HepG2 (cell line): ENCODE results near the gene CCDC97. TPM values are rescaled to one million over a fixed set of nuclear protein-coding genes. Genes with fewer than 3 reads are reported as not detected.

ENCODE experiments used
- AKAP8 ChIP-seq: sonication (generic); formaldehyde crosslinking; IDR thresholded peaks from 2 replicates; pipeline ENCODE4 v1.5.1; 2020; ENCODE audit warnings: mild to moderate bottlenecking, missing genetic modification reagents
- EP300 ChIP-seq, 3 experiments: sonication (generic) in 1 of 3; formaldehyde crosslinking in 1 of 3; IDR thresholded peaks; 2 replicates each; pipeline versions ENCODE4 v1.5.1 to v1.6.1; 2011 to 2020; ENCODE audit warnings: low read depth in 2 of 3, low read length in 2 of 3, borderline replicate concordance in 1 of 3, improper control_type of control experiment in 1 of 3, mild to moderate bottlenecking in 1 of 3, missing genetic modification reagents in 1 of 3, moderate library complexity in 1 of 3
- FOXC1 ChIP-seq: sonication (generic); formaldehyde crosslinking; IDR thresholded peaks from 2 replicates; pipeline ENCODE4 v1.8.0; 2022; ENCODE audit warnings: mild to moderate bottlenecking, missing genetic modification reagents, borderline replicate concordance
- HDAC2 ChIP-seq: sonication (generic); formaldehyde crosslinking; IDR thresholded peaks from 2 replicates; pipeline ENCODE4 v1.4.0; 2020; ENCODE audit warnings: missing genetic modification reagents
- LCORL ChIP-seq, 2 experiments: fragments of 450-650 bp in 1 of 2; sonication (generic) in 1 of 2; formaldehyde crosslinking in 1 of 2; IDR thresholded peaks; 2 replicates each; pipeline versions ENCODE4 v1.5.0 to v1.6.1; 2017 to 2020; ENCODE audit warnings: antibody characterized with exemption in 1 of 2, missing genetic modification reagents in 1 of 2
- MAZ ChIP-seq, 2 experiments: sonication (generic) in 1 of 2; formaldehyde crosslinking in 1 of 2; IDR thresholded peaks; 2 replicates each; pipeline versions ENCODE4 v1.5.0 to v1.6.1; 2012 to 2020; ENCODE audit warnings: low read depth in 2 of 2, mild to moderate bottlenecking in 2 of 2, borderline replicate concordance in 1 of 2, improper control_type of control experiment in 1 of 2, low read length in 1 of 2, missing genetic modification reagents in 1 of 2, moderate library complexity in 1 of 2
- MED1 ChIP-seq: sonication (generic); formaldehyde crosslinking; IDR thresholded peaks from 2 replicates; pipeline ENCODE4 v1.4.0; 2020; ENCODE audit warnings: missing genetic modification reagents
- MEIS2 ChIP-seq: sonication (generic); formaldehyde crosslinking; IDR thresholded peaks from 2 replicates; pipeline ENCODE4 v1.9.0; 2021; ENCODE audit warnings: mild to moderate bottlenecking, missing genetic modification reagents
- NR2F1 ChIP-seq, 2 experiments: fragments of 450-650 bp in 1 of 2; formaldehyde crosslinking in 1 of 2; IDR thresholded peaks; 2 replicates each; pipeline versions ENCODE4 v1.5.0 to v1.6.1; 2016 to 2020; ENCODE audit warnings: mild to moderate bottlenecking in 1 of 2, missing compliant biosample characterization in 1 of 2, missing genetic modification reagents in 1 of 2, moderate library complexity in 1 of 2
- RXRA ChIP-seq: sonication (generic); formaldehyde crosslinking; IDR thresholded peaks from 2 replicates; pipeline ENCODE4 v1.5.1; 2020; ENCODE audit warnings: missing genetic modification reagents
- TAF1 ChIP-seq: sonication (generic); formaldehyde crosslinking; IDR thresholded peaks from 2 replicates; pipeline ENCODE4 v1.4.0; 2020; ENCODE audit warnings: missing genetic modification reagents
- ZBTB20 ChIP-seq: sonication (generic); formaldehyde crosslinking; IDR thresholded peaks from 2 replicates; pipeline ENCODE4 v1.8.1; 2023; ENCODE audit warnings: missing genetic modification reagents, low read depth, mild to moderate bottlenecking, borderline replicate concordance
- ZBTB21 ChIP-seq: sonication (generic); formaldehyde crosslinking; IDR thresholded peaks from 2 replicates; pipeline ENCODE4 v1.4.0; 2020; ENCODE audit warnings: missing genetic modification reagents
- ZNF460 ChIP-seq: sonication (generic); formaldehyde crosslinking; IDR thresholded peaks from 2 replicates; pipeline ENCODE4 v1.5.1; 2020; ENCODE audit warnings: missing genetic modification reagents, mild to moderate bottlenecking, borderline replicate concordance
- ZNF549 ChIP-seq: sonication (generic); formaldehyde crosslinking; IDR thresholded peaks from 2 replicates; pipeline ENCODE4 v1.5.0; 2020; ENCODE audit warnings: missing genetic modification reagents
- ZNF776 ChIP-seq: sonication (generic); formaldehyde crosslinking; IDR thresholded peaks from 2 replicates; pipeline ENCODE4 v1.4.0; 2020; ENCODE audit warnings: mild to moderate bottlenecking, missing genetic modification reagents
- ZNF883 ChIP-seq: sonication (generic); formaldehyde crosslinking; IDR thresholded peaks from 2 replicates; pipeline ENCODE4 v1.5.1; 2020; ENCODE audit warnings: mild to moderate bottlenecking, missing genetic modification reagents; ENCODE audit errors: not compliant biosample characterization
- polyA plus RNA-seq, 8 experiments: library from polyadenylated mRNA; depleted of rRNA in 3 of 8; stranded (reverse) in 7 of 8; unstranded in 1 of 8; fragments of >200 nt; fragmentation: Illumina TruSeq in 4 of 8; extraction: Trizol in 4 of 8; gene quantifications; 2 replicates each; pipeline versions ENCODE4 v1.2.1 to v1.2.3, GENCODE V29; 2011 to 2016; ENCODE audit warnings: low read depth in 4 of 8, missing spikeins in 1 of 8, mixed read lengths in 1 of 8; ENCODE audit not compliant: insufficient read depth in 1 of 8
- total RNA-seq, 5 experiments: library from RNA; depleted of rRNA; stranded (reverse); fragments of >200 nt; fragmentation: Illumina TruSeq; extraction: Trizol; gene quantifications; 2 replicates each; pipeline ENCODE4 v1.2.3, GENCODE V29; 2016; ENCODE audit warnings: low read depth in 1 of 5
- TF ChIP-seq, protein P1 (sequence below): sonication (generic); formaldehyde crosslinking; IDR thresholded peaks from 2 replicates; pipeline ENCODE4 v1.4.0; 2020; ENCODE audit warnings: missing genetic modification reagents, low read depth, mild to moderate bottlenecking, borderline replicate concordance
- TF ChIP-seq, protein P2 (sequence below): sonication (generic); formaldehyde crosslinking; IDR thresholded peaks from 2 replicates; pipeline ENCODE4 v1.5.0; 2020; ENCODE audit warnings: missing genetic modification reagents
- TF ChIP-seq, protein P3 (sequence below): sonication (generic); formaldehyde crosslinking; IDR thresholded peaks from 2 replicates; pipeline ENCODE4 v1.4.0; 2020; ENCODE audit warnings: missing genetic modification reagents
- TF ChIP-seq, protein P4 (sequence below): IDR thresholded peaks from 2 replicates; pipeline ENCODE4 v1.6.1; 2016; ENCODE audit warnings: missing genetic modification reagents, missing compliant biosample characterization
- TF ChIP-seq, protein P5 (sequence below): sonication (generic); formaldehyde crosslinking; IDR thresholded peaks from 2 replicates; pipeline ENCODE4 v1.4.0; 2020; ENCODE audit warnings: missing genetic modification reagents, mild to moderate bottlenecking, borderline replicate concordance

CCDC97 gene
- total and polyA plus RNA-seq, 2 of the 13 experiments (the other 11 are each of a cell fraction or from before 2014, with no cell fraction given) = 6.2 to 7.3 TPM

DNA sequence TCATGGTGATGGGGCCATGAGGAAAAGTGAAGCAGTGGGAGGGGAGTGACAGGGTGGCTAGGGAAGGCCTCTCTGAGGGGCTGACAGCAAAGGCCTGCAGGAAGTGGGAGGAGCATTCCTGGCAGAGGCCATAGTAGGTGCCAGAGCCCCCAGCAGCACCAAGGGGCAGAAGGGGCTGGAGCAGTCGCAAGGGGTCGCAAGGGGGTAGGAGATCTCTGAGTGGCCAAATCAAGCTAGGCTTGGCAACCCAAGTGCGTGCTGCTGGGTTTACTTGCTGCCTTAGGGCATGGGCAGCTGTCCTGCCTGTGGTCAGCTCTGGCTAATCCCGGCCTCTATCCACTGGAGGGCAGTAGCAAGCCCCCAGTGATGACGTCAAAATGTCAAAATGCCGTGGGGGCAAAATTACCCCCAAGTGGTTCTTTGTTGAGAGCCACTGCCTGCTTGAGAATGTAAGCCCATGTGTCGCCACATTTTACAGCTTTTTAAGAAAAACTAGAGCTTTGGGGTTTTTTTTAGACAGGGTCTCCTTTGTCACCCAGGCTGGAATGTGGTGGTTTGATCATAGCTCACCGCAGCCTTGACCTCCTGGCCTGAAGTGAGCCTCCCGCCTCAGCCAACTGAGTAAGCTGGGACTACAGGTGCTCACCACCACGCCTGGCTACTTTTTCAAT is 11.8 kb downstream of the CCDC97 start (continued):
- TF ChIP-seq MED1 (CRISPR knock-in tag) (peak; percentile 67), ZNF549 (CRISPR knock-in tag) (no peak), ZNF460 (CRISPR knock-in tag) (peak; percentile 91), EP300 (IDR thresholded peaks at IDR 0.05; ENCODE audit: low read depth in 2 of 2, low read length in 2 of 2) (peak; percentile 56 to 63; a peak in 3 of 4 replicates), EP300 (CRISPR knock-in tag; IDR thresholded peaks at IDR 0.05; ENCODE audit: borderline replicate concordance) (no peak), AKAP8 (CRISPR knock-in tag) (peak; percentile 51; the same call in 1 of the 2 replicates), ZBTB20 (CRISPR knock-in tag) (0 out of 2 replicates have a peak, but pooled peaks have one; percentile 12), MAZ (IDR thresholded peaks at IDR 0.05; ENCODE audit: borderline replicate concordance, low read depth, low read length) (0 out of 2 replicates have a peak, but pooled peaks have one; percentile 24), MAZ (CRISPR knock-in tag; IDR thresholded peaks at IDR 0.05; ENCODE audit: low read depth) (no peak), ZNF883 (CRISPR knock-in tag) (peak; percentile 58), ZBTB21 (peak; percentile 95), RXRA (CRISPR knock-in tag) (peak; percentile 26; the same call in 1 of the 2 replicates), HDAC2 (CRISPR knock-in tag) (0 out of 2 replicates have a peak, but pooled peaks have one; percentile 33), FOXC1 (CRISPR knock-in tag) (0 out of 2 replicates have a peak, but pooled peaks have one; percentile 31), MEIS2 (CRISPR knock-in tag) (peak; percentile 41; the same call in 1 of the 2 replicates), TAF1 (CRISPR knock-in tag) (no peak; the same call in 1 of the 2 replicates), ZNF776 (CRISPR knock-in tag) (no peak), NR2F1 (CRISPR knock-in tag; IDR thresholded peaks at IDR 0.05) (peak; percentile 84 to 99), LCORL (IDR thresholded peaks at IDR 0.05) (peak; percentile 12; the same call in 1 of the 2 replicates), LCORL (CRISPR knock-in tag; IDR thresholded peaks at IDR 0.05) (peak; percentile 68; the same call in 1 of the 2 replicates)
- TF ChIP-seq, protein P1, sequence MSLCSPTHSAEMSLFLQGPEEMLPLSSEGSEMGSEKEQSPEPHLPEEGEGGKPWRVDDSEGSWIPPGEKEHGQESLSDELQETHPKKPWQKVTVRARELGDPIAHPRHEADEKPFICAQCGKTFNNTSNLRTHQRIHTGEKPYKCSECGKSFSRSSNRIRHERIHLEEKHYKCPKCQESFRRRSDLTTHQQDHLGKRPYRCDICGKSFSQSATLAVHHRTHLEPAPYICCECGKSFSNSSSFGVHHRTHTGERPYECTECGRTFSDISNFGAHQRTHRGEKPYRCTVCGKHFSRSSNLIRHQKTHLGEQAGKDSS (CRISPR knock-in tag) = no peak
- TF ChIP-seq, protein P2, sequence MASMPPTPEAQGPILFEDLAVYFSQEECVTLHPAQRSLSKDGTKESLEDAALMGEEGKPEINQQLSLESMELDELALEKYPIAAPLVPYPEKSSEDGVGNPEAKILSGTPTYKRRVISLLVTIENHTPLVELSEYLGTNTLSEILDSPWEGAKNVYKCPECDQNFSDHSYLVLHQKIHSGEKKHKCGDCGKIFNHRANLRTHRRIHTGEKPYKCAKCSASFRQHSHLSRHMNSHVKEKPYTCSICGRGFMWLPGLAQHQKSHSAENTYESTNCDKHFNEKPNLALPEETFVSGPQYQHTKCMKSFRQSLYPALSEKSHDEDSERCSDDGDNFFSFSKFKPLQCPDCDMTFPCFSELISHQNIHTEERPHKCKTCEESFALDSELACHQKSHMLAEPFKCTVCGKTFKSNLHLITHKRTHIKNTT (CRISPR knock-in tag) = no peak
- TF ChIP-seq, protein P3, sequence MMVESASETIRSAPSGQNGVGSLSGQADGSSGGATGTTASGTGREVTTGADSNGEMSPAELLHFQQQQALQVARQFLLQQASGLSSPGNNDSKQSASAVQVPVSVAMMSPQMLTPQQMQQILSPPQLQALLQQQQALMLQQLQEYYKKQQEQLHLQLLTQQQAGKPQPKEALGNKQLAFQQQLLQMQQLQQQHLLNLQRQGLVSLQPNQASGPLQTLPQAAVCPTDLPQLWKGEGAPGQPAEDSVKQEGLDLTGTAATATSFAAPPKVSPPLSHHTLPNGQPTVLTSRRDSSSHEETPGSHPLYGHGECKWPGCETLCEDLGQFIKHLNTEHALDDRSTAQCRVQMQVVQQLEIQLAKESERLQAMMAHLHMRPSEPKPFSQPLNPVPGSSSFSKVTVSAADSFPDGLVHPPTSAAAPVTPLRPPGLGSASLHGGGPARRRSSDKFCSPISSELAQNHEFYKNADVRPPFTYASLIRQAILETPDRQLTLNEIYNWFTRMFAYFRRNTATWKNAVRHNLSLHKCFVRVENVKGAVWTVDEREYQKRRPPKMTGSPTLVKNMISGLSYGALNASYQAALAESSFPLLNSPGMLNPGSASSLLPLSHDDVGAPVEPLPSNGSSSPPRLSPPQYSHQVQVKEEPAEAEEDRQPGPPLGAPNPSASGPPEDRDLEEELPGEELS = 0 out of 2 replicates have a peak, but pooled peaks have one; percentile 8
- TF ChIP-seq, protein P4, sequence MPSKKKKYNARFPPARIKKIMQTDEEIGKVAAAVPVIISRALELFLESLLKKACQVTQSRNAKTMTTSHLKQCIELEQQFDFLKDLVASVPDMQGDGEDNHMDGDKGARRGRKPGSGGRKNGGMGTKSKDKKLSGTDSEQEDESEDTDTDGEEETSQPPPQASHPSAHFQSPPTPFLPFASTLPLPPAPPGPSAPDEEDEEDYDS (CRISPR knock-in tag) = no peak; the same call in 1 of the 2 replicates
- TF ChIP-seq, protein P5, sequence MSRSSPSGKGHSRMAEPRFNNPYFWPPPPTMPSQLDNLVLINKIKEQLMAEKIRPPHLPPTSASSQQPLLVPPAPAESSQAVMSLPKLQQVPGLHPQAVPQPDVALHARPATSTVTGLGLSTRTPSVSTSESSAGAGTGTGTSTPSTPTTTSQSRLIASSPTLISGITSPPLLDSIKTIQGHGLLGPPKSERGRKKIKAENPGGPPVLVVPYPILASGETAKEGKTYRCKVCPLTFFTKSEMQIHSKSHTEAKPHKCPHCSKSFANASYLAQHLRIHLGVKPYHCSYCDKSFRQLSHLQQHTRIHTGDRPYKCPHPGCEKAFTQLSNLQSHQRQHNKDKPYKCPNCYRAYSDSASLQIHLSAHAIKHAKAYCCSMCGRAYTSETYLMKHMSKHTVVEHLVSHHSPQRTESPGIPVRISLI = 0 out of 2 replicates have a peak, but pooled peaks have one; percentile 30
